ENCODE measurements around the gene DEPDC1. TPM values are rescaled to one million over a fixed set of nuclear protein-coding genes. Genes with fewer than 3 reads are reported as not detected.
"Not testable (repeated sequence)": the region's sequence is repeated elsewhere in the genome, so short reads cannot be mapped to it uniquely, and the experiment has no call there.

Gene DEPDC1
- total and polyA plus RNA-seq, 11 donors: 0.04 to 4.2 (median 0.46) TPM; not detected in 1

DNA sequence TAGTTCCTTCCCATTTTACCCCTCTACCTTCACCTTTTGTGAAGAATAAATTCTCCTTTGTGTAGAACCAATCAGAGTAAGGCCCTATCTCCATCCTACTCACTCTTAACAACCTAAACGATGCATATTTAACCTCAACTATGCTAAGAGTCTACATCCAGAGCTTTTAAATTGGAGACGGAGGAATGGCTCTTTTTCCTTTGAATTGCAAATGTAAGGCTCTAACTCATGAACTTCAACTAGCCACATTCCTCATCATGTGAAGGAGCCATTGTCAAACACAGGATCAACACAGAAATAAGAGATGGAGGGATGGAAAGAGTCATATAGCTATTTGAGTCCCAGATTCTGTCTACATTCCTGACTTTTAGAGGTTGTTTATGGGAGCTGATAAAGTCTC, 18.2 kb downstream of the DEPDC1 start:
- no peaks in the 10 kb centered on the region for H3K9me3 ChIP-seq
- peaks cover 0 to 11% (median 0%) of the 10 kb centered on the region in 9 donors for H3K36me3 ChIP-seq
- TF ChIP-seq, protein P1, sequence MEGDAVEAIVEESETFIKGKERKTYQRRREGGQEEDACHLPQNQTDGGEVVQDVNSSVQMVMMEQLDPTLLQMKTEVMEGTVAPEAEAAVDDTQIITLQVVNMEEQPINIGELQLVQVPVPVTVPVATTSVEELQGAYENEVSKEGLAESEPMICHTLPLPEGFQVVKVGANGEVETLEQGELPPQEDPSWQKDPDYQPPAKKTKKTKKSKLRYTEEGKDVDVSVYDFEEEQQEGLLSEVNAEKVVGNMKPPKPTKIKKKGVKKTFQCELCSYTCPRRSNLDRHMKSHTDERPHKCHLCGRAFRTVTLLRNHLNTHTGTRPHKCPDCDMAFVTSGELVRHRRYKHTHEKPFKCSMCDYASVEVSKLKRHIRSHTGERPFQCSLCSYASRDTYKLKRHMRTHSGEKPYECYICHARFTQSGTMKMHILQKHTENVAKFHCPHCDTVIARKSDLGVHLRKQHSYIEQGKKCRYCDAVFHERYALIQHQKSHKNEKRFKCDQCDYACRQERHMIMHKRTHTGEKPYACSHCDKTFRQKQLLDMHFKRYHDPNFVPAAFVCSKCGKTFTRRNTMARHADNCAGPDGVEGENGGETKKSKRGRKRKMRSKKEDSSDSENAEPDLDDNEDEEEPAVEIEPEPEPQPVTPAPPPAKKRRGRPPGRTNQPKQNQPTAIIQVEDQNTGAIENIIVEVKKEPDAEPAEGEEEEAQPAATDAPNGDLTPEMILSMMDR (IDR thresholded peaks at IDR 0.05): no peak
- TF ChIP-seq POLR2A (IDR thresholded peaks at IDR 0.05): no peak
- H3K4me3 ChIP-seq: no peak overlapping the region
- intact Hi-C loops (cut with DNase I): loop anchor here in 3 of 10 donors (10.0 kb wide), 2 partner anchors 116 to 1246 kb away; no protein-coding TSS in a partner anchor
- H3K4me1 ChIP-seq: no peaks in the 10 kb centered on the region
- H3K27ac ChIP-seq: no peak overlapping the region
- WGBS, 4 donors: 92 to 98% (median 97%) methylated on average over 2 of the region's 2 CpGs
- ATAC-seq (no peak), DNase-seq (no peak)
- H3K27me3 ChIP-seq: no peaks in the 10 kb centered on the region

DNA sequence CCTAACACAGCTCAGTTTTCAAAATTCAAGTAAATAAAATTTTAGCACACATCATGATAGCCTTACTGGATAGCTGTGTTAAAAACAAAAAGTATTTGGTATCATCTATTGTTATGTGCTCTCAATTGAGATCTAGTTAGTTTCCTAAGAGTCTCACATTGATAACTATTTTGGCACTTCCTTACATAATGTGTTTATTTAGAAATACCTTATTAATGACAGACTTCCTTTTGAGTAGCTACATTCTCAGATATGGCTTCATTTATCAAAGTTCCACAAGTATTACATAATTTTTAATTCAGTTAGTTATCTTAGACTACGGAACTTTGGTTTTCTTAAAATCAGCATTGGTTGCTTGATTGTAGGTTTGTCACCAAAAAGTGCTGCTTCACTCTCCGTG, 20.3 kb downstream of the DEPDC1 start:
- H3K4me1 ChIP-seq, H3K9me3 ChIP-seq, H3K36me3 ChIP-seq, H3K27me3 ChIP-seq, H3K4me3 ChIP-seq, ATAC-seq, H3K27ac ChIP-seq, DNase-seq: not testable (repeated sequence)
- intact Hi-C loops (cut with DNase I): loop anchor here in 3 of 10 donors (10.0 kb wide), 2 partner anchors 118 to 1248 kb away; no protein-coding TSS in a partner anchor
- WGBS, 4 donors: 39 to 60% (median 45%) methylated on average over 2 of the region's 2 CpGs

DNA sequence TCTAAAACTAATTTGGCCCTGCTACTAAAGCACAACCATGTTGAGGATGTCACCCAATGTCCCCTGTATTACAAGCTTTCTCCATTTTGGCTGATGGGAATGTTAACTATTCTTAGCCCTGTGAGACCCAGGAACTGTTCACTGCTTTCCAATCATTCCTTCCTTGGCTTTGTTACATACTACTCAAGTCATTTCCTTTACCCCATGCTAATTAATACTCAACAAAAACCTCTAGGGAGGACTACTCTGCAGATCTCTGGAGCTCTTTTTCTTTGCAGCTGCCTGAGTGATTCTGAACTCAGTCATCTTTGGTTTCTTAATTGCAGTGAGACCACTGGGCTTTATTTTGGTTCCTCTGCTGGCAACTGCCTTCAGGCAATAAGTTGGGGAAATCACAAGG, 23.8 kb downstream of the DEPDC1 start:
- Histone ChIP-seq H3K4me3 (no peak overlapping the region), H3K9me3 (peaks cover 0 to 6% (median 0%) of the 10 kb centered on the region in 12 donors), H3K27me3 (no peaks in the 10 kb centered on the region), H3K36me3 (no peaks in the 10 kb centered on the region), H3K4me1 (no peaks in the 10 kb centered on the region), H3K27ac (no peak overlapping the region)
- DNase-seq (no peak), ATAC-seq (no peak)
- intact Hi-C loops (cut with DNase I): loop anchor here in 4 of 10 donors (5.0 to 10.0 kb wide), 3 partner anchors 122 to 1264 kb away; no protein-coding TSS in a partner anchor
- TF ChIP-seq, protein P1 (IDR thresholded peaks at IDR 0.05): no peak
- no peak for TF ChIP-seq POLR2A (IDR thresholded peaks at IDR 0.05)

DNA sequence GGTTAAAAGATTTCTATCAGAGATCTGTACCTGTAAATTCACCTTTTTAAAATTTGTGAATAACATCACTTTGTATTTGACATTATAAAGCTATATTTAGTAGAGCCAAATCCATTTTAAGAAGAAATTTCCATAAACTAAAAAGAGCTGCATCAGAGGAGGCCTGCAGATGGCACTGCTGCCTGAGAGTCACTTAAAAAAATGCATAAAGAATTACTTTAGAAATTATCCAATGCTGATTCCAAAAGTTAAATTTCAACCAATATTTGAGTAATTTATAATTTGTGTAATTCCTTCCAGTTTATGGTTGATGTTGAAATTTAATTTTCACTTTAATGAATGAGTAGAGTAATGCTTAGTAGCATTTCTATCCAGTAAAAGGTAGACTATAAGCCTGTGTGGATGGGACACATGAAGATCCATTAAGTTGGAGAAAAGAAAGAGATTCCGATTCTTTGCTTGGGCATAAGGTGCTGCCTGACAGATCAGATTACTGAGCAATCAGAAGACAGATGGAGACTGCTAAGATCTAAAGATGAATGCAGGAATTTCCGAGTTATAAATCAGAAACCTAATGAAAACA, 26.4 kb downstream of the DEPDC1 start:
- intact Hi-C loops (cut with DNase I): loop anchor here in 4 of 10 donors (5.0 to 10.0 kb wide), 3 partner anchors 124 to 1267 kb away; no protein-coding TSS in a partner anchor
- peaks cover 0 to 6% (median 0%) of the 10 kb centered on the region in 12 donors for H3K9me3 ChIP-seq
- WGBS, 4 donors: 70 to 89% (median 84%) methylated on average over 2 of the region's 2 CpGs
- ATAC-seq: no peak
- H3K27me3 ChIP-seq: no peaks in the 10 kb centered on the region
- H3K4me3 ChIP-seq: no peak overlapping the region
- H3K4me1 ChIP-seq: no peaks in the 10 kb centered on the region
- no peak overlapping the region for H3K27ac ChIP-seq
- DNase-seq: no peak
- H3K36me3 ChIP-seq: no peaks in the 10 kb centered on the region
- TF ChIP-seq, protein P1 (IDR thresholded peaks at IDR 0.05): peak; percentile 25 to 74 (median 52)
- TF ChIP-seq POLR2A (IDR thresholded peaks at IDR 0.05): no peak

Measured in heart left ventricle (tissue), 16 donors.